Adrenal gland (tissue), 5 donors: ENCODE measurements around the gene SLC25A21.

Source experiments
- CTCF ChIP-seq, 6 experiments: fragments of 450-650 bp in 4 of 6; fragments of 200-600 bp in 2 of 6; sonication (generic) in 1 of 6; IDR thresholded peaks; 1 replicate in 5 of 6; 2 replicates in 1 of 6; pipeline versions ENCODE4 v1.5.1 to v1.8.0; 2016 to 2021; ENCODE audit warnings: antibody characterized with exemption in 6 of 6, mild to moderate bottlenecking in 2 of 6, moderate library complexity in 1 of 6
- POLR2A ChIP-seq, 2 donors: fragments of 450-650 bp; IDR thresholded peaks; one replicate each; pipeline ENCODE4 v1.6.1; 2017; ENCODE audit warnings: antibody characterized with exemption in 2 of 2, mild to moderate bottlenecking in 2 of 2, moderate library complexity in 1 of 2
- donor health status: DM: no; HTN: no; CAD: no.

- TF ChIP-seq CTCF (IDR thresholded peaks at IDR 0.05) (no peak), POLR2A (IDR thresholded peaks at IDR 0.05) (no peak)
Observed at GRCh38 chr14:37213016-37213415, 40.6 kb upstream of the SLC25A21 start.
